ENCODE results near the gene S1PR2.
"Not testable (repeated sequence)": the region's sequence is repeated elsewhere in the genome, so short reads cannot be mapped to it uniquely, and the experiment has no call there.

Gene S1PR2

DNA sequence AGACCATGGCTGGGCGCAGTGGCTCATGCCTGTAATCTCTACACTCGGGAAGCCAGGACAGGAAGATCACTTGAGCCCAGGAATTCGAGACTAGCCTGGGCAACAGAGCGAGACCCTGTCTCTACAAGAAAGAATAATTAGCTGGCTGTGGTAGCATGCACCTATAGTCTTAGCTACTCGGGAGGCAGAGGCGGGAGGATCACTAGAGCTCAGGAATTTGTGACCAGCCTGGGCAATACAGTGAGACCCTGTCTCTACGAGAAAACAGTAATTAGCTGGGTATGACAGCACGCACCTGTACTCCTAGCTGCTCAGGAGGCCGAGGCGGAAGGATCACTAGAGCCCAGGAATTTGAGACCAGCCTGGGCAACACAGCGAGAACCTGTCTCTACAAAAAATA lies 43.8 kb downstream of the S1PR2 start:
- H3K27ac ChIP-seq = no peak overlapping the region
- DNase-seq (ENCODE audit: low spot score) = no peak
- H3K4me3 ChIP-seq = no peak overlapping the region
- TF ChIP-seq, protein P1, sequence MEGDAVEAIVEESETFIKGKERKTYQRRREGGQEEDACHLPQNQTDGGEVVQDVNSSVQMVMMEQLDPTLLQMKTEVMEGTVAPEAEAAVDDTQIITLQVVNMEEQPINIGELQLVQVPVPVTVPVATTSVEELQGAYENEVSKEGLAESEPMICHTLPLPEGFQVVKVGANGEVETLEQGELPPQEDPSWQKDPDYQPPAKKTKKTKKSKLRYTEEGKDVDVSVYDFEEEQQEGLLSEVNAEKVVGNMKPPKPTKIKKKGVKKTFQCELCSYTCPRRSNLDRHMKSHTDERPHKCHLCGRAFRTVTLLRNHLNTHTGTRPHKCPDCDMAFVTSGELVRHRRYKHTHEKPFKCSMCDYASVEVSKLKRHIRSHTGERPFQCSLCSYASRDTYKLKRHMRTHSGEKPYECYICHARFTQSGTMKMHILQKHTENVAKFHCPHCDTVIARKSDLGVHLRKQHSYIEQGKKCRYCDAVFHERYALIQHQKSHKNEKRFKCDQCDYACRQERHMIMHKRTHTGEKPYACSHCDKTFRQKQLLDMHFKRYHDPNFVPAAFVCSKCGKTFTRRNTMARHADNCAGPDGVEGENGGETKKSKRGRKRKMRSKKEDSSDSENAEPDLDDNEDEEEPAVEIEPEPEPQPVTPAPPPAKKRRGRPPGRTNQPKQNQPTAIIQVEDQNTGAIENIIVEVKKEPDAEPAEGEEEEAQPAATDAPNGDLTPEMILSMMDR (IDR thresholded peaks at IDR 0.05) = no peak

DNA sequence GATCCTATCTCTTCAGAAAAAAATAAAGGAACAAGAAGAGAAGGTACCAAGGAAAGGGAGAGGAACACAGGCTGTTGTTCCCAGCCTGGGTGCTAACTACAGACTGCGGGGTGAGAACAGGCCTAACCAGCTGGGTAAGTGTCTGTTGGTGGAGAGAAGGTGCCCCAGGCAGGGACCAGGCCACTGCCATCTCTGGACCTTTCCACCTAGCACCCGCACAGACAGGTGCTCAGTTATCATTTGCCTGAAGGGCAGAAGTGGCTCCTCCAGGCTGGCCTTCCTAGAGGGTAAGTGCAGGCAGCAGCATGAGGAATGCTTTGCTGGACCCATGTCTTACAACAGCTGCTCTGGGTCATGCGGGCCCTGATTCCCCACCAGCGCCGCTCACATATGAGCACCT lies 46.5 kb downstream of the S1PR2 start:
- Histone ChIP-seq H3K27ac (no peak overlapping the region), H3K4me3 (no peak overlapping the region)
- TF ChIP-seq, protein P1 (IDR thresholded peaks at IDR 0.05) = no peak
- DNase-seq (ENCODE audit: low spot score) = no peak

DNA sequence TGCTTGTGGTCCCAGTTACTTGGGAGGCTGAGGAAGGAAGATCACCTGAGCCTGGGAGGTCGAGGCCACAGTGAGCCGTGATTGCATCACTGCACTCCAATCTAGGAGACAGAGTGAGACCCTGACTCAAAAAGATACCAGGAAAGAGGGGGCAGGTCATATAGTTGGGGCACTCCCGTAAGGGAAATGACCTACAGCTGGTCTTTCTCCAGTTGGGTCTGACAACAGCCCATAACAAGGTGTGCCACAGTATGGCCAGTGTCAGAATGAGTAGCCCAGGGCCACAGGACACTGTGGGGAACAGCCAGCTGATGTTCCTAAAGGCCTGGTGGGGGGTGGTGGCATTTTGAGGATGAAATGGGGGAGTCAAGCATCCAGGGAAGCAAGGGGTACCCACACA lies 47.2 kb downstream of the S1PR2 start:
- TF ChIP-seq, protein P1 (IDR thresholded peaks at IDR 0.05) = no peak
- no peak overlapping the region for H3K27ac ChIP-seq
- no peak for DNase-seq (ENCODE audit: low spot score)
- H3K4me3 ChIP-seq = no peak overlapping the region

DNA sequence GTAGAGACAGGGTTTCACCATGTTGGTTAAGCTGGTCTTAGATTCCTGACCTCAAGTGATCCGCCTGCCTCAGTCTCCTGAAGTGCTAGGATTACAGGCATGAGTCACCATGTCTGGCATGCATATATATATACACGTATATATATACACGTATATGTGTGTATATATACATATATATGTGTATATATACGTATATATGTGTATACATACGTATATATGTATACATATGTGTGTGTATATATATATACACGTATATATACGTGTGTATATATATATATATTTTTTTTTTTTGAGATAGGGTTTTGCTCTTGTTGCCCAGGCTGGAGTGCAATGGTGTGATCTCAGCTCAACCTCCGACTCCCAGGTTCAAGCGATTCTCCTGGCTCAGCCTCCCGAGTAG lies 48.3 kb downstream of the S1PR2 start:
- no peak for DNase-seq (ENCODE audit: low spot score)
- Histone ChIP-seq H3K27ac (no peak overlapping the region), H3K4me3 (no peak overlapping the region)
- TF ChIP-seq, protein P1 (IDR thresholded peaks at IDR 0.05) = no peak

DNA sequence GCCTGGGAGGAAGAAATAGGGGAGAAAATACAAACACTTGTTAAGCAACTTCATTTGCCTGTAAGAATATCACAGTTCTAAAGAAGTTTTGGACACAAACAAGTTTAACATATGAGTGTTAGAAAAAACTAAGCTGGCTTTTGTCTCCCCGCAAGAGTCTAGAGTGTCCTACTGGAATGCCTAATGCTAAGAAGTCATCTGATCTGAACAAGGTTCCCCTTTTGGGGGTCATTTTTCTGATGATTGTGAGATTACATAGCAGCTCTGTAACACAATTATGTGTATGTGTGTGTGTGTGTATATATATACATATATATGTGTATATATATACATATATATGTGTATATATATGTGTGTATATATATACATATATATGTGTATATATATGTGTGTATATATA lies 49.1 kb downstream of the S1PR2 start:
- TF ChIP-seq, protein P1 (IDR thresholded peaks at IDR 0.05) = no peak
- Histone ChIP-seq H3K4me3 (no peak overlapping the region), H3K27ac (no peak overlapping the region)
- DNase-seq (ENCODE audit: low spot score) = no peak

DNA sequence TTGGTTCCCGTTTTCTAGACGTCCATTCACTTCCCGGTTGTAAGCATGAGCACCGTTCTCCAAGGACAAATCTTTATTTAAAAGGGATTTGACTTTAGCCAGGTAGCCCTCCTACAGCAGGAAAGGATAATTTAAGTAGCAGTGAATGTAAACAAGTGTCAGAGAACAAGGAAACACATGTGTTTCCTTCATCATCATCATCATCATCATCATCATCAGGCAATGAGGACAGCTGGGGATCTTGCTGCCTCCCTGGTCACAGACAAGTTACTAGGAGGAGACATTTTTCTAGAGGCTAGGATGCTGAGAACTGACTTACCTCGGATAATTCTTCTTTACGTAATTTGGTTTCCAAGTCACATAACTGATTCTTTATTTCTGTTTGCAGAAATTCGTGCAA lies 50.7 kb downstream of the S1PR2 start:
- Histone ChIP-seq H3K27ac (no peak overlapping the region), H3K4me3 (no peak overlapping the region)
- TF ChIP-seq, protein P1 (IDR thresholded peaks at IDR 0.05) = no peak
- no peak for DNase-seq (ENCODE audit: low spot score)

DNA sequence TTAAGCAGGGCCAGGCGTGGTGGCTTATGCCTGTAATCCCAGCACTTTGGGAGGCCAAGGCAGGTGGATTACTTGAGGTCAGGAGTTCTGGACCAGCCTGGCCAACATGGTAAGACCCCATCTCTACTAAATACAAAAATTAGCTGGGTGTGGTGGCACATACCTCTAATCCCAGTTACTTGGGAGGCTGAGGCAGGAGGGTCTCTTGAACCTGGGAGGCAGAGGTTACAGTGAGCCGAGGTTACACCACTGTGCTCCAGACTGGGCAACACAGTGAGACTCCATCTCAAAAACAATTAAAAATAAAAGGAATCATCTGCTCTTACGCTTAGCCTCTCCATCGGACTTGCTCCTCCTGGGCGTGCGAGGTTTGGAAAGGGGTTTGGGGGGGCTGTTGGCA lies 51.1 kb downstream of the S1PR2 start:
- not testable (repeated sequence) for H3K27ac ChIP-seq; DNase-seq (ENCODE audit: low spot score); H3K4me3 ChIP-seq

DNA sequence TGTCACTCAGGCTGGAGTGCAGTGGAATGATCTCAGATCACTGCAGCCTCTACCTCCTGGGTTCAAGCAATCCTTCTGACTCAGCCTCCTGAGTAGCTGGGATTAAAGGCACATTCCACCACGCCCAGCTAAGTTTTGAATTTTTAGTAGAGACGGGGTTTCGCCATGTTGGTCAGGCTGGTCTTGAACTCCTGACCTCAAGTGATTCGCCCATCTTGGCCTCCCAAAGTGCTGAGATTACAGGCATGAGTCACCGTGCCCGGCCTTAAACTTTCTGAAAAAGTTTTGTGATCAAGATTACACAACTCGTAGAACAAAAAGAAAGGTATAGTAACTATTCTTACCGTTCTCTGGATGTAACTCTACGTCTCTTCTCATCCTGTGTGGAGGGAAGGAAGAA lies 57.6 kb downstream of the S1PR2 start:
- no peak overlapping the region for H3K27ac ChIP-seq
- TF ChIP-seq, protein P1 (IDR thresholded peaks at IDR 0.05) = no peak
- no peak overlapping the region for H3K4me3 ChIP-seq
- no peak for DNase-seq (ENCODE audit: low spot score)
